ENCODE results near the gene MYOM1.
"Not testable (repeated sequence)": the region's sequence is repeated elsewhere in the genome, so short reads cannot be mapped to it uniquely, and the experiment has no call there.

- TF ChIP-seq POLR2AphosphoS5, CTCF, POLR2A (IDR thresholded peaks at IDR 0.05): not testable (repeated sequence)
Measured at GRCh38 chr18:3049897-3050454, 169.8 kb downstream of the MYOM1 start.
